GM12875 (cell line): ENCODE measurements around the gene PTK6.

Source experiments
- H3K4me3 ChIP-seq: one replicate; pipeline ENCODE4 v1.5.1; 2011; ENCODE audit warnings: low read depth, low read length, control low read depth
- TF ChIP-seq, protein P1 (sequence below): IDR thresholded peaks from 2 replicates; pipeline ENCODE4 v1.5.1; 2011; ENCODE audit warnings: low read depth, mild to moderate bottlenecking, control low read depth, inconsistent platforms, low read length, moderate library complexity, borderline replicate concordance; ENCODE audit not compliant: insufficient read depth

Gene PTK6

DNA sequence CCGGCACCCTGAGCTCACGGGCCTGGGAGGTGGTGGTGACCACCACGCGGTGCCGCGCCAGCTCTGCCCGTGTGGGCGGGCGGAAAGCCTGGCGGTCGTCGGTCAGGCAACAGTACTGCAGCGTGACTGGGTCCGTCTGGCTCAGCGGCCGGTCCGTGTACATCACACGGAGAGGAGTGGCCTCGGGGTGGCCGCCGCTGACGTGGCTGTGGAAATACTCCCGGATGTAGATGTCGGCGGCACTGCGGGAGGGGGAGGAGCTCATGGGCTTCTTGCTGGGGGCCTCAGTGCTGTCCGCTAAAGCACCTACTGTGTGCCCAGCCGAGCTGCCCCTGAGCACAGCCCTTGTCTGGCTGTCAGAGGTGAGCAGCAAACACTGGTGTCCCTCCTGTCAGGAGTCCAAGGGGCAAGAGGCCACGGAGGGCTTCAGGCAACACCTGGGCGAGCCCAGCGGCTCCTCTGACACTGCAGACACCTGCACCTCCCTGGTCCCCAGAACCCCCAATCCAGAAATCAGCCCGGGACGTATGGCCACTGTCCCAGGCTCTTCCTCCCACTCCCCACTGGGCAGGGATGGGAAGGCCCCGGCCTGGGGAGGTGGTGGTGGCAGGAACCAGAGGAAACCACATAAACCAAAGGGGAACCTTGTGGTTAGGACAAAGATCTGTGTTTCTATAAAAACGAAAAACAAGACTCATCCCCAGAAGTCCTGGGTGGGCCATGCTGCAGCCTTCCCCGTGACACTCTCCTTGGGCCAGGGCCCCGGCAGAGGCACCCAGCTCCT, 30.4 kb upstream of the PTK6 start:
- H3K4me3 ChIP-seq, result peak overlapping the region; percentile 6
- TF ChIP-seq, protein P1, sequence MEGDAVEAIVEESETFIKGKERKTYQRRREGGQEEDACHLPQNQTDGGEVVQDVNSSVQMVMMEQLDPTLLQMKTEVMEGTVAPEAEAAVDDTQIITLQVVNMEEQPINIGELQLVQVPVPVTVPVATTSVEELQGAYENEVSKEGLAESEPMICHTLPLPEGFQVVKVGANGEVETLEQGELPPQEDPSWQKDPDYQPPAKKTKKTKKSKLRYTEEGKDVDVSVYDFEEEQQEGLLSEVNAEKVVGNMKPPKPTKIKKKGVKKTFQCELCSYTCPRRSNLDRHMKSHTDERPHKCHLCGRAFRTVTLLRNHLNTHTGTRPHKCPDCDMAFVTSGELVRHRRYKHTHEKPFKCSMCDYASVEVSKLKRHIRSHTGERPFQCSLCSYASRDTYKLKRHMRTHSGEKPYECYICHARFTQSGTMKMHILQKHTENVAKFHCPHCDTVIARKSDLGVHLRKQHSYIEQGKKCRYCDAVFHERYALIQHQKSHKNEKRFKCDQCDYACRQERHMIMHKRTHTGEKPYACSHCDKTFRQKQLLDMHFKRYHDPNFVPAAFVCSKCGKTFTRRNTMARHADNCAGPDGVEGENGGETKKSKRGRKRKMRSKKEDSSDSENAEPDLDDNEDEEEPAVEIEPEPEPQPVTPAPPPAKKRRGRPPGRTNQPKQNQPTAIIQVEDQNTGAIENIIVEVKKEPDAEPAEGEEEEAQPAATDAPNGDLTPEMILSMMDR, result no peak

DNA sequence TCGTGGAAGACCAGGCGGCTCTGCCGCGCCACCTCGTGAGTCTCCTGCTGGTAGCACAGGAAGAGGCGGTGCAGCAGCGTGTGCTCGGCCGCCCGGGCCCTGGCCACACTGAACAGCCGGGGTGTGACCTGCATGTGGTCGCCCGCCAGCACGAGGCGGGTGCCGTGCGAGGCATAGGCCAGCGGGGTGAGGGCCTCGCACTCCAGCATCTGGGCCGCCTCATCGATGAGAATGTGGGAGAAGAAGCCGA, 29.9 kb upstream of the PTK6 start:
- TF ChIP-seq, protein P1, result no peak
- no peak overlapping the region for H3K4me3 ChIP-seq

DNA sequence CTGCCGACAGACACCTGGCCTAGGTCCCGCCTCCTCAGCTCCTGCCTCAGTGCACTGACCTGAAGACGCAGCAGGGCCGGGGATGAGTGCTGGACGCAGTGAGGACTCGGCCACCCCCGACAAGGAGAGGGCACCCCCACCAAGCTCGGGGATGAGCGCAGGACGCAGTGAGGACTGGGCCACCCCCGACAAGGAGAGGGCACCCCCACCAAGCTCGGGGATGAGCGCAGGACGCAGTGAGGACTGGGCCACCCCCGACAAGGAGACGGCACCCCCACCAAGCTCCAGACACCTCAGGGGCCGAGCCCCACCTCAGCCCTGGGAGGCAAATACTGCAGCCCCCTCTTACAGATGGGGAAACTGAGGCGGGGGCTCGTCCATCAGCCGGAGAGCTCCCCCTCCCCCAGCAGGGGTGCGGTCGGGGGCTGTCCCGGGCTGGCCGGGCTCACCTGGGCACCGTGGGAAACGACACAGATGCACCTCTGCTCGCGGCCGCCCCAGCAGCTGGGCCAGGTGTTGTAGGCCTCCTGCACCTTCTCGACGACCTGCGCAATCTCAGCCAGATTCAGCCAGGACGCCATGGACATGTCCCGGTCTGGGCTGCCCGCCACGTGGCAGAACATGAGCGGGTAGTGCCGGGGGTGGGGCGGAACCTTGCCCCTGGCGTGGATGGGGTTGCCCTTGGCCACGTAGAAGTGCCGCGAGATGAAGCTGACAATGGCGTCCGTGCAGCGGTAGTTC, 29.4 kb upstream of the PTK6 start:
- no peak overlapping the region for H3K4me3 ChIP-seq
- TF ChIP-seq, protein P1, result no peak

DNA sequence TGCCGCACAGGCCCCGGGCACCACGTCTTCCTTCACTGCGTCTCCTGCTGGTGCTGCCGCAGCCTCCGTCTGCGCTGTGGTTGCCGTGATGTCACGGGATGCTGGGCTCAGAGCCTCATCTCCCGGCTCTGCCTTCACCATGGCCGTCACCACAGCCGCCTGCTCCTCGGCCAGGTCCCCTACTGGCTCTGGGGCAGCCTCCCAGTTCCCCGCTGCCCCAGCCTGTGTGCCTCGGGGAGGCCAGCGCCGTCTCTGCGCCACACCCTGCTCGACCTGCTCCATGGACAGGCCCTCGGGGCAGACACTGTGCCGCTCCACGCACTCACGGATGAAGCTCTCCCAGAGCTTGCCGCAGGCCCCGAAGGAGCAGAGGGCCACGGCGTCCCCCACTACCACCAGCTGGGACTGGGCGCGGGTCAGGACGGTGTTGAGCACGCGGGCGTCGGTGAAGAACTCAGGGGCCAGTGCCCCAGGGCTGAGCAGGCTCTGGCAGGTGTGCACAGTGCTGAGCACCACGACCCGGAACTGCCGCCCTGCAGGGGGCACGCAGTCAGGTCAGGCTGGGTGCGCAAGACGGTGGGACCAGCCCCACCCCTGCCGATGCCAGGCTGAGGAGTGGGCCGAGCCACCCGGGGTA, 28.6 kb upstream of the PTK6 start:
- TF ChIP-seq, protein P1, result no peak
- no peak overlapping the region for H3K4me3 ChIP-seq

DNA sequence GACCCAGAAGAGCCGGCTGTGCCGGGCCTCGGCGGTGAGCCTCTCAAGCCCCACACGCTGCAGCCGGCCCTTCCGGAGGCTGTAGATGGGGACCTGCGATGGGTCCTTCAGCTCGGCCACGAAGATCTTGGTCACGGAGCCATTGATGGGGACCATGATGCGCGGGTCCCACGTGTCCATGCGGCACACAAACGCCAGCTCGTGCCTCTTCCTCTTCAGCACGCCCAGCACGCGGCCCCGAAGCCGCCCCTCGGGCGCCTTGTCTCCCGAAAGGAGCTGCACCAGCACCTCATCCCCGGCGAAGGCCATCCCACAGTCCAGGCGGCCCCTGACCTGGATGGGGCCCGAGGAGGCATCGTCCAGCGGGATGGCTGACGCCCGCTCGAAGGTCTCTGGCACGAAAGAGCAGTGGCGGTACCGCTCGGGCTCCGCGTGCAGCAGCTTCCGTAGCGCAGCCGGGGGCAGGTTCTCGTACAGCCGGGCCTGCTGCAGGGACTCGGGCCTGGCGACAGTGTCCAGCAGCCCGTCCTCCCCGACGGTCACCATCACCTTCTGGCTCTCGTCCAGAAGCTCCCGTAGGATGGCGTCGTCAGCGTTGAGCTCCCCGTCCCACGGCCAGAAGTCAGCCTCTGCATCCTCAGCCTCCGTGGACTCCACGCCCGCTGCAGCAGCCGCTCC, 28.0 kb upstream of the PTK6 start:
- TF ChIP-seq, protein P1, result no peak

DNA sequence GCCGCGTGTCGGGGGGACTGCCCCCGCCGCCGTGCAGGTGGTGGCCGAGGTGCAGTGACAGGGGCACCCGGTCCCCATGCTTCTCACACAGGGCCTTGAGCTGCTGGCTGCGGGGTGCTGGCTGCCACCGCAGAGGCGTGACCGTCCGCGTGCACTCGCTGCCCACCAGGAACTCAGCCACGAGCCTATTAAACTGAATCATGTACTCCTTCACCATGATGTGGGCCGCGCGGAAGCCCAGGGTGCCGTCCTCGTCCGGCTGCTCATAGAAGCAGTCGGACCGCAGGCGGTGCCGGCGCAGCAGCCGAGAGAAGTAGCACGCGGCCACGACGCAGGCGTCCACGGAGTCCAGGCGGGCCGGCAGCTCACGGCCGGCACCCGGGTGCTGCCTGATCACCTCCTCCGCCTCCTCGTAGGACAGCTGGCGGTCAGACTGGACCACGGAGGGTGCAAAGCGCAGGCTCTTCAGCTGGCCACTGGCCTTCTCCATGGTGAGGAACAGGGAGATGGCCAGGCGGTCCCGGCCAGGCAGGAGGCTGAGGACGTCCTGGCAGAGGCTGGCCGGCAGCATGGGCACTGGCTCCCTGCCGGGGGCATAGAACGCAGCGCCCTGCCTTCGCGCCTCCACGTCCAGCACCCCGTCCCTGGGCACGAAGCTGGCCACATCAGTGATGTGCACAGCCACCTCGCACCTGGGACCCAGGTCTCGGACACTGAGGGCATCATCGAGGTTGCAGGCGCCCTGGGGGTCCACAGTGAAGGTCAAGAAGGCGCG, 27.0 kb upstream of the PTK6 start:
- TF ChIP-seq, protein P1, result no peak
- H3K4me3 ChIP-seq, result no peak overlapping the region

More for the DNA sequence above, 28.0 kb upstream of the PTK6 start:
- no peak overlapping the region for H3K4me3 ChIP-seq
